IMR-90 (cell line): ENCODE results near the gene ATP5F1B. TPM values are rescaled to one million over a fixed set of nuclear protein-coding genes. Genes with fewer than 3 reads are reported as not detected.

Experiments
- ATAC-seq: fragments of 200-7000 bp; cut with Tn5 transposase; 2 replicates; pipeline ENCODE4 v1.9.1; 2020; ENCODE audit warnings: low read depth, mild to moderate bottlenecking, moderate library complexity
- BruUV-seq: library from RNA; stranded (reverse); fragments of 400-500 nt; replicated peaks from 2 replicates; lab custom pipeline; 2021; lab: Mats Ljungman, UMichigan
- CTCF ChIA-PET: fragments of 300-600 bp; formaldehyde crosslinking; extraction: SDS; loops from one replicate; lab custom pipeline; 2021; ENCODE audit warnings: antibody characterized with exemption; lab: Yijun Ruan, JAX
- POLR2A ChIA-PET: fragments of 300-600 bp; sonication (Branson Sonifier 250); formaldehyde crosslinking; loops from one replicate; lab custom pipeline; 2022; ENCODE audit warnings: antibody characterized with exemption; ENCODE audit not compliant: unreplicated experiment; lab: Charles Lee
- DNase-seq: peaks from one replicate; pipeline ENCODE4 v3.0.0; 2013
- H2AFZ ChIP-seq: replicated peaks from 2 replicates; pipeline ENCODE3; 2013; ENCODE audit warnings: low read length, mild to moderate bottlenecking; ENCODE audit not compliant: poor library complexity
- H2AK5ac ChIP-seq: 2 replicates; pipeline ENCODE4 v1.6.1; 2013; ENCODE audit warnings: low read depth, low read length, inconsistent platforms
- H2AK9ac ChIP-seq: replicated peaks from 2 replicates; pipeline ENCODE3; 2013; ENCODE audit warnings: mild to moderate bottlenecking, low read depth, low read length, moderate library complexity; ENCODE audit not compliant: poor library complexity
- H2BK120ac ChIP-seq: 2 replicates; pipeline ENCODE4 v1.6.1; 2013; ENCODE audit warnings: low read depth, low read length, inconsistent platforms
- H2BK15ac ChIP-seq: 3 replicates; pipeline ENCODE4 v1.6.1; 2013; ENCODE audit warnings: low read depth, low read length, inconsistent platforms
- H2BK20ac ChIP-seq: 2 replicates; pipeline ENCODE4 v1.6.1; 2013; ENCODE audit warnings: low read depth, mild to moderate bottlenecking, inconsistent platforms, low read length, moderate library complexity
- H2BK5ac ChIP-seq: 2 replicates; pipeline ENCODE4 v1.6.1; 2013; ENCODE audit warnings: mild to moderate bottlenecking, low read depth, low read length, inconsistent platforms; ENCODE audit not compliant: poor library complexity, severe bottlenecking
- H3K14ac ChIP-seq: replicated peaks from 2 replicates; pipeline ENCODE4 v1.6.1; 2013; ENCODE audit warnings: low read depth, low read length, inconsistent platforms
- H3K18ac ChIP-seq: 2 replicates; pipeline ENCODE4 v1.6.1; 2013; ENCODE audit warnings: low read depth, low read length, control low read depth
- H3K23ac ChIP-seq: 2 replicates; pipeline ENCODE4 v1.6.1; 2013; ENCODE audit warnings: low read depth, low read length, inconsistent platforms
- H3K27ac ChIP-seq: 2 replicates; pipeline ENCODE4 v1.5.1; 2013; ENCODE audit warnings: mild to moderate bottlenecking, control low read depth, low read length; ENCODE audit not compliant: insufficient read depth
- H3K27me3 ChIP-seq: 2 replicates; pipeline ENCODE4 v1.6.1; 2013; ENCODE audit warnings: low read length; ENCODE audit not compliant: control insufficient read depth, insufficient read depth
- H3K36me3 ChIP-seq: 2 replicates; pipeline ENCODE4 v1.6.1; 2013; ENCODE audit warnings: low read length, mixed read lengths; ENCODE audit not compliant: control insufficient read depth, insufficient read depth
- H3K4ac ChIP-seq: 2 replicates; pipeline ENCODE4 v1.6.1; 2013; ENCODE audit warnings: low read depth, low read length, inconsistent platforms
- H3K4me1 ChIP-seq: 2 replicates; pipeline ENCODE4 v1.6.1; 2013; ENCODE audit warnings: low read length, mixed read lengths; ENCODE audit not compliant: control insufficient read depth, insufficient read depth
- H3K4me2 ChIP-seq: 2 replicates; pipeline ENCODE4 v1.6.1; 2013; ENCODE audit warnings: low read depth, mild to moderate bottlenecking, control low read depth, low read length, moderate library complexity
- H3K4me3 ChIP-seq: 2 replicates; pipeline ENCODE4 v1.5.1; 2013; ENCODE audit warnings: low read depth, mild to moderate bottlenecking, control low read depth, low read length, moderate library complexity; ENCODE audit not compliant: insufficient read depth
- H3K56ac ChIP-seq: 2 replicates; pipeline ENCODE4 v1.6.1; 2013; ENCODE audit warnings: low read length, inconsistent platforms; ENCODE audit not compliant: insufficient read depth; ENCODE audit errors: extremely low read depth
- H3K79me1 ChIP-seq, 2 experiments: 2 replicates each; pipeline ENCODE4 v1.6.1; 2013; ENCODE audit warnings: low read length in 2 of 2, inconsistent platforms in 1 of 2, low read depth in 1 of 2
- H3K9ac ChIP-seq: 2 replicates; pipeline ENCODE4 v1.6.1; 2013; ENCODE audit warnings: low read depth, low read length, control low read depth
- H3K9me1 ChIP-seq: 2 replicates; pipeline ENCODE4 v1.6.1; 2013; ENCODE audit warnings: low read length, inconsistent platforms; ENCODE audit not compliant: insufficient read depth
- H3K9me3 ChIP-seq: 2 replicates; pipeline ENCODE4 v1.6.1; 2013; ENCODE audit warnings: low read length; ENCODE audit not compliant: control insufficient read depth, insufficient read depth
- H4K20me1 ChIP-seq: 2 replicates; pipeline ENCODE4 v1.6.1; 2013; ENCODE audit warnings: low read length, inconsistent platforms; ENCODE audit not compliant: insufficient read depth
- H4K5ac ChIP-seq: 2 replicates; pipeline ENCODE4 v1.6.1; 2013; ENCODE audit warnings: mild to moderate bottlenecking, low read depth, low read length, control low read depth
- H4K8ac ChIP-seq, 2 experiments: 2 replicates each; pipeline ENCODE4 v1.6.1; 2013; ENCODE audit warnings: low read depth in 2 of 2, low read length in 2 of 2, control low read depth in 1 of 2, inconsistent platforms in 1 of 2
- H4K91ac ChIP-seq: 2 replicates; pipeline ENCODE4 v1.6.1; 2013; ENCODE audit warnings: low read depth, low read length, inconsistent platforms; ENCODE audit not compliant: insufficient read depth
- CEBPB ChIP-seq: IDR thresholded peaks from 2 replicates; pipeline ENCODE4 v1.6.1; 2012; ENCODE audit warnings: low read depth, low read length, improper control_type of control experiment
- ELK1 ChIP-seq: fragments of 150-350 bp; IDR thresholded peaks from 2 replicates; pipeline ENCODE4 v1.6.1; 2016; ENCODE audit warnings: low read depth, mild to moderate bottlenecking, low read length, moderate library complexity, borderline replicate concordance
- FOS ChIP-seq: fragments of 150-350 bp; IDR thresholded peaks from 2 replicates; pipeline ENCODE4 v1.6.1; 2016; ENCODE audit warnings: low read depth, low read length
- MAFK ChIP-seq: IDR thresholded peaks from 2 replicates; pipeline ENCODE4 v1.6.1; 2012; ENCODE audit warnings: low read depth, low read length, improper control_type of control experiment
- POLR2A ChIP-seq: IDR thresholded peaks from 2 replicates; pipeline ENCODE4 v1.6.1; 2012; ENCODE audit warnings: mild to moderate bottlenecking, low read depth, low read length
- RAD21 ChIP-seq: IDR thresholded peaks from 2 replicates; pipeline ENCODE4 v1.6.1; 2012; ENCODE audit warnings: low read length, improper control_type of control experiment
- RCOR1 ChIP-seq: IDR thresholded peaks from 2 replicates; pipeline ENCODE4 v1.6.1; 2012; ENCODE audit warnings: mild to moderate bottlenecking, low read length, improper control_type of control experiment; ENCODE audit not compliant: insufficient replicate concordance
- RFX5 ChIP-seq: IDR thresholded peaks from 2 replicates; pipeline ENCODE4 v1.8.0; 2012; ENCODE audit warnings: low read depth, mild to moderate bottlenecking, low read length, moderate library complexity
- SMC3 ChIP-seq: fragments of 150-350 bp; IDR thresholded peaks from 2 replicates; pipeline ENCODE4 v1.6.1; 2016; ENCODE audit warnings: low read depth, mild to moderate bottlenecking, antibody characterized with exemption, low read length, moderate library complexity
- WGBS, 2 experiments: methylation state at CpG; one replicate each; pipeline versions ENCODE4 v1.1.5 to v1.1.7; 2013; ENCODE audit warnings: missing lambda C conversion rate in 2 of 2; ENCODE audit not compliant: insufficient read length in 1 of 2; ENCODE audit errors: extremely low coverage in 2 of 2; 5-methylcytosine and 5-hydroxymethylcytosine counted together
- dilution Hi-C: fragments of 300-500 bp; cut with HindIII; formaldehyde crosslinking; loops from one replicate; pipeline ENCODE4 v1.14.3; 2018; ENCODE audit warnings: low sequenced_read_pairs; ENCODE audit not compliant: unreplicated experiment
- in situ Hi-C: fragments of 300-500 bp; cut with MboI; formaldehyde crosslinking; loops from 3 replicates; pipeline ENCODE4 v1.14.3; 2019; ENCODE audit warnings: low sequenced_read_pairs, inconsistent platforms, mixed read lengths
- intact Hi-C: fragments of 100-400 bp; cut with micrococcal nuclease; formaldehyde crosslinking; loops from 2 replicates; pipeline ENCODE4 v1.10.0; 2022
- microRNA-seq, 2 experiments: library from miRNA; stranded (forward) in 1 of 2; unstranded in 1 of 2; fragments of 10-50 nt in 1 of 2; fragments of <30 nt in 1 of 2; gene quantifications in 1 of 2; microRNA quantifications in 1 of 2; one replicate each; pipeline versions ENCODE3 to v1.1.0; 2013 to 2020; ENCODE audit not compliant: insufficient read depth in 1 of 2, insufficient read length in 1 of 2, unreplicated experiment in 1 of 2
- polyA plus RNA-seq, 3 experiments: library from polyadenylated mRNA; depleted of rRNA; stranded (reverse); fragments of >200 nt; gene quantifications; 2 replicates each; pipeline ENCODE4 v1.2.3, GENCODE V29; 2012; ENCODE audit warnings: low replicate concordance in 1 of 3
- small RNA-seq, 5 experiments: library from RNA; depleted of rRNA; stranded (forward); fragments of <200 nt; gene quantifications; one replicate each; pipeline ENCODE3, GENCODE V24; 2012
- total RNA-seq: library from RNA; depleted of rRNA; stranded (reverse); fragments of >200 nt; gene quantifications from 2 replicates; pipeline ENCODE4 v1.2.3, GENCODE V29; 2012; rRNA removed

The ATP5F1B gene
- total and polyA plus RNA-seq, 2 of the 4 experiments (the other 2 are of a cell fraction) = 812 to 915 TPM

- H3K9ac ChIP-seq = no peak overlapping the region
- no peak overlapping the region for H2BK20ac ChIP-seq
- no peak overlapping the region for H4K5ac ChIP-seq
- no CpG with 5 or more reads among the region's 1 CpG for WGBS, 2 experiments
- BruUV-seq = no TSS peak
- H3K4me3 ChIP-seq = no peak overlapping the region
- peaks cover 37% of the 10 kb centered on the region for H3K36me3 ChIP-seq
- dilution Hi-C loops = no loop called here
- H2BK15ac ChIP-seq = no peak overlapping the region
- no peak overlapping the region for H3K56ac ChIP-seq
- peaks cover 13% of the 10 kb centered on the region for H3K4me1 ChIP-seq
- ChIA-PET CTCF (interaction anchor here (0.7 to 1.1 kb wide), 3 partner anchors 9 to 76 kb away, joined by 3 read pairs; no protein-coding TSS in a partner anchor), POLR2A (interaction anchor here (0.6 kb wide), 1 partner anchor 83 kb away, joined by 3 read pairs; no protein-coding TSS in a partner anchor)
- DNase-seq (no peak), ATAC-seq (no peak)
- no peak overlapping the region for H3K4me2 ChIP-seq
- H3K9me3 ChIP-seq = no peaks in the 10 kb centered on the region
- no peak overlapping the region for H2AK5ac ChIP-seq
- no peak overlapping the region for H3K4ac ChIP-seq
- no peaks in the 10 kb centered on the region for H3K27me3 ChIP-seq
- TF ChIP-seq ELK1 = no peak
- no peak for TF ChIP-seq RAD21
- TF ChIP-seq RCOR1 = no peak
- TF ChIP-seq CEBPB = no peak
- TF ChIP-seq RFX5 = no peak
- TF ChIP-seq MAFK = no peak
- TF ChIP-seq SMC3 = no peak
- TF ChIP-seq POLR2A = no peak
- TF ChIP-seq FOS = no peak
- no peak overlapping the region for H2BK120ac ChIP-seq
- H3K18ac ChIP-seq = no peak overlapping the region
- H3K14ac ChIP-seq = no peak overlapping the region
- H2BK5ac ChIP-seq = no peak overlapping the region
- H3K23ac ChIP-seq = no peak overlapping the region
- intact Hi-C loops = no loop called here
- peaks cover 6% of the 10 kb centered on the region; the same call in 1 of the 2 replicates for H3K9me1 ChIP-seq
- no peak overlapping the region for H2AFZ ChIP-seq
- no peak overlapping the region for H2AK9ac ChIP-seq
- peaks cover 4 to 50% of the 10 kb centered on the region in 2 experiments; a peak in 3 of 4 replicates for H3K79me1 ChIP-seq
- H4K91ac ChIP-seq = no peak overlapping the region
- H3K27ac ChIP-seq = no peak overlapping the region
- in situ Hi-C loops = loop anchor here (5.0 kb wide), 1 partner anchor 82 kb away; no protein-coding TSS in a partner anchor
- no peak overlapping the region for H4K8ac ChIP-seq
- peaks cover 15% of the 10 kb centered on the region for H4K20me1 ChIP-seq
Measured at GRCh38 chr12:56589783-56590182, 56.0 kb downstream of the ATP5F1B start.

Small RNAs within 50 kb of the gene (microRNA-seq; reads per million reads assigned to microRNA genes)
- gene RN7SL809P (ENCODE audit: insufficient read depth, insufficient read length) (not detected), gene RNU6-343P (ENCODE audit: insufficient read depth, insufficient read length) (not detected), gene SNORD59A (ENCODE audit: insufficient read depth, insufficient read length) (97.1 reads per million, percentile 81 among the genes with 10 or more reads in this experiment)

Small RNAs within 50 kb of the gene (small RNA-seq; reads per million reads assigned to genes)
- gene RN7SL809P = 0 to 0.76 (median 0) reads per million in 5 experiments
- gene RNU6-343P = 0 to 1.2 (median 0) reads per million in 5 experiments
- 81.5 to 2,933 (median 385) reads per million in 5 experiments for gene SNORD59A

Other genes starting within 250 kb of the ATP5F1B start
- 9.4 and 10.4 TPM in 2 replicates for gene TIMELESS, start 196.6 kb downstream of the ATP5F1B start, total RNA-seq
- 6.0 and 7.3 TPM in 2 replicates for gene TIMELESS, start 196.6 kb downstream of the ATP5F1B start, polyA plus RNA-seq (2012; rRNA removed)
- not detected in 2 replicates for gene MIP, start 191.3 kb downstream of the ATP5F1B start, total RNA-seq
- gene MIP, start 191.3 kb downstream of the ATP5F1B start, polyA plus RNA-seq (2012; rRNA removed) = not detected in 2 replicates
- 1.4 and 1.8 TPM in 2 replicates for gene SPRYD4, start 177.4 kb downstream of the ATP5F1B start, total RNA-seq
- 1.7 TPM in 2 replicates for gene SPRYD4, start 177.4 kb downstream of the ATP5F1B start, polyA plus RNA-seq (2012; rRNA removed)
- gene GLS2, start 157.8 kb downstream of the ATP5F1B start, total RNA-seq = under 0.01 and 0.36 TPM in 2 replicates
- gene GLS2, start 157.8 kb downstream of the ATP5F1B start, polyA plus RNA-seq (2012; rRNA removed) = 0.21 and 0.40 TPM in 2 replicates
- gene RBMS2, start 124.2 kb downstream of the ATP5F1B start, total RNA-seq = 28.3 and 38.0 TPM in 2 replicates
- gene RBMS2, start 124.2 kb downstream of the ATP5F1B start, polyA plus RNA-seq (2012; rRNA removed) = 41.9 and 43.6 TPM in 2 replicates
- 15.4 and 15.6 TPM in 2 replicates for gene BAZ2A, start 15.7 kb downstream of the ATP5F1B start, total RNA-seq
- gene BAZ2A, start 15.7 kb downstream of the ATP5F1B start, polyA plus RNA-seq (2012; rRNA removed) = 42.8 and 48.6 TPM in 2 replicates
- 42.7 and 101 TPM in 2 replicates for gene PTGES3, start 42.3 kb upstream of the ATP5F1B start, total RNA-seq
- gene PTGES3, start 42.3 kb upstream of the ATP5F1B start, polyA plus RNA-seq (2012; rRNA removed) = 70.4 and 73.2 TPM in 2 replicates
- 1,223 and 1,512 TPM in 2 replicates for gene NACA, start 79.3 kb upstream of the ATP5F1B start, total RNA-seq
- 587 and 662 TPM in 2 replicates for gene NACA, start 79.3 kb upstream of the ATP5F1B start, polyA plus RNA-seq (2012; rRNA removed)
- gene PRIM1, start 106.3 kb upstream of the ATP5F1B start, total RNA-seq = 12.0 and 15.3 TPM in 2 replicates
- gene PRIM1, start 106.3 kb upstream of the ATP5F1B start, polyA plus RNA-seq (2012; rRNA removed) = 6.7 and 8.6 TPM in 2 replicates
- gene HSD17B6, start 117.3 kb upstream of the ATP5F1B start, total RNA-seq = 1.3 and 1.4 TPM in 2 replicates
- gene HSD17B6, start 117.3 kb upstream of the ATP5F1B start, polyA plus RNA-seq (2012; rRNA removed) = 1.2 and 1.4 TPM in 2 replicates